GM12878 (cell line): ENCODE results near the gene SUN5. TPM values are rescaled to one million over a fixed set of nuclear protein-coding genes. Genes with fewer than 3 reads are reported as not detected.
"Not testable (repeated sequence)": the region's sequence is repeated elsewhere in the genome, so short reads cannot be mapped to it uniquely, and the experiment has no call there.

Experiments used
- ATAC-seq: fragments of 200-7000 bp; cut with Tn5 transposase; 3 replicates; pipeline ENCODE4 v1.9.1; 2020; ENCODE audit warnings: mild to moderate bottlenecking, moderate library complexity
- BruUV-seq: library from RNA; stranded (reverse); fragments of 400-500 nt; replicated peaks from 2 replicates; lab custom pipeline; 2021; lab: Mats Ljungman, UMichigan
- CTCF ChIA-PET: fragments of 300-600 bp; sonication (Branson Sonifier 250); formaldehyde crosslinking; extraction: SDS; loops from one replicate; lab custom pipeline; 2021; ENCODE audit warnings: inconsistent platforms; lab: Yijun Ruan, JAX
- POLR2A ChIA-PET: fragments of 350-600 bp; formaldehyde crosslinking; extraction: SDS; loops from one replicate; lab custom pipeline; 2021; ENCODE audit warnings: inconsistent platforms; lab: Charles Lee
- RAD21 ChIA-PET: fragments of 300-600 bp; sonication (Branson Sonifier 250); formaldehyde crosslinking; loops from one replicate; lab custom pipeline; 2023; ENCODE audit warnings: antibody characterized with exemption; ENCODE audit not compliant: unreplicated experiment; lab: Charles Lee
- SMC1A ChIA-PET: fragments of 300-600 bp; sonication (Branson Sonifier 250); formaldehyde crosslinking; loops from one replicate; lab custom pipeline; 2023; ENCODE audit not compliant: unreplicated experiment, uncharacterized antibody; lab: Charles Lee
- DNase-seq: peaks from one replicate; pipeline ENCODE4 v3.0.0-alpha.2; 2011; ENCODE audit warnings: low read depth, low spot score
- FAIRE-seq: peaks from 3 replicates; lab custom pipeline; 2011; peaks lifted over from hg19 to GRCh38; lab: Jason Lieb, UNC
- H2AFZ ChIP-seq: 2 replicates; pipeline ENCODE4 v1.6.0; 2011; ENCODE audit warnings: low read depth, low read length, control low read depth; ENCODE audit not compliant: control insufficient read depth
- H3K27ac ChIP-seq: 2 replicates; pipeline ENCODE4 v1.5.1; 2011; ENCODE audit warnings: control low read depth; ENCODE audit not compliant: control insufficient read depth, insufficient read depth
- H3K27me3 ChIP-seq, 2 experiments: replicated peaks in 1 of 2; 2 replicates each; pipeline versions ENCODE4 v1.6.0 to v1.6.1; 2011; ENCODE audit warnings: low read length in 1 of 2; ENCODE audit not compliant: control insufficient read depth in 2 of 2, insufficient read depth in 2 of 2
- H3K36me3 ChIP-seq, 2 experiments: 2 replicates each; pipeline ENCODE4 v1.5.1; 2011; ENCODE audit warnings: low read length in 1 of 2; ENCODE audit not compliant: control insufficient read depth in 2 of 2, insufficient read depth in 2 of 2
- H3K4me1 ChIP-seq: 2 replicates; pipeline ENCODE4 v1.6.1; 2011; ENCODE audit warnings: mild to moderate bottlenecking, low read length, moderate library complexity, mixed read lengths; ENCODE audit not compliant: control insufficient read depth, insufficient read depth
- H3K4me2 ChIP-seq: 2 replicates; pipeline ENCODE4 v1.6.0; 2011; ENCODE audit warnings: control low read depth; ENCODE audit not compliant: control insufficient read depth, insufficient read depth
- H3K4me3 ChIP-seq: fragments of 200-600 bp; sonication (generic); 2 replicates; pipeline ENCODE4 v1.5.1; 2016
- H3K79me2 ChIP-seq: 2 replicates; pipeline ENCODE4 v1.6.0; 2011; ENCODE audit warnings: low read length; ENCODE audit not compliant: control insufficient read depth, insufficient read depth
- H3K9ac ChIP-seq: 2 replicates; pipeline ENCODE4 v1.8.0; 2011; ENCODE audit warnings: low read length, control low read depth, mixed read lengths; ENCODE audit not compliant: control insufficient read depth, insufficient read depth
- H3K9me3 ChIP-seq: replicated peaks from 3 replicates; pipeline ENCODE4 v1.5.1; 2011; ENCODE audit warnings: mild to moderate bottlenecking, low read length; ENCODE audit not compliant: control insufficient read depth, insufficient read depth
- H4K20me1 ChIP-seq: 2 replicates; pipeline ENCODE4 v1.6.0; 2011; ENCODE audit not compliant: control insufficient read depth, insufficient read depth
- CBFB ChIP-seq: IDR thresholded peaks from 2 replicates; pipeline ENCODE4 v1.6.1; 2016; ENCODE audit warnings: antibody characterized with exemption, low read depth
- CHD1 ChIP-seq: IDR thresholded peaks from 2 replicates; pipeline ENCODE4 v1.6.1; 2012; ENCODE audit warnings: low read depth, low read length, improper control_type of control experiment
- HSF1 ChIP-seq: fragments of 150-350 bp; IDR thresholded peaks from 2 replicates; pipeline ENCODE4 v1.6.1; 2014; ENCODE audit warnings: mild to moderate bottlenecking, low read depth, low read length
- KLF5 ChIP-seq: fragments of 450-650 bp; IDR thresholded peaks from 2 replicates; pipeline ENCODE4 v1.6.1; 2014; ENCODE audit warnings: mild to moderate bottlenecking; ENCODE audit not compliant: partially characterized antibody
- PAX8 ChIP-seq: fragments of 450-650 bp; IDR thresholded peaks from 2 replicates; pipeline ENCODE4 v1.6.1; 2017; ENCODE audit warnings: mild to moderate bottlenecking, moderate library complexity
- PBX3 ChIP-seq: IDR thresholded peaks from 2 replicates; pipeline ENCODE4 v1.6.1; 2011; ENCODE audit warnings: mild to moderate bottlenecking, low read depth, low read length, moderate library complexity; ENCODE audit not compliant: insufficient replicate concordance
- SIX5 ChIP-seq: IDR thresholded peaks from 2 replicates; pipeline ENCODE4 v1.6.1; 2011; ENCODE audit warnings: mild to moderate bottlenecking, low read depth, low read length, moderate library complexity; ENCODE audit not compliant: severe bottlenecking
- TAF1 ChIP-seq: IDR thresholded peaks from 2 replicates; pipeline ENCODE4 v1.6.1; 2011; ENCODE audit warnings: mild to moderate bottlenecking, low read depth, low read length, borderline replicate concordance
- ZBED1 ChIP-seq: IDR thresholded peaks from 2 replicates; pipeline ENCODE4 v1.6.1; 2016; ENCODE audit warnings: borderline replicate concordance
- ZNF207 ChIP-seq: fragments of 450-650 bp; IDR thresholded peaks from 2 replicates; pipeline ENCODE4 v1.6.1; 2014; ENCODE audit warnings: antibody characterized with exemption, mild to moderate bottlenecking, borderline replicate concordance
- ZNF24 ChIP-seq: fragments of 450-650 bp; IDR thresholded peaks from 2 replicates; pipeline ENCODE4 v1.6.1; 2017; ENCODE audit warnings: antibody characterized with exemption, mild to moderate bottlenecking
- WGBS: methylation state at CpG from one replicate; pipeline ENCODE4 v1.1.6; 2016; ENCODE audit warnings: low lambda C conversion rate; ENCODE audit not compliant: insufficient replicate concordance, insufficient coverage; ENCODE audit errors: missing lambda C conversion rate; 5-methylcytosine and 5-hydroxymethylcytosine counted together
- in situ Hi-C: fragments of 300-500 bp; cut with MboI; formaldehyde crosslinking; loops from 9 replicates; pipeline ENCODE4 v1.14.3; 2018; ENCODE audit warnings: mixed read lengths
- intact Hi-C: fragments of 100-400 bp; cut with micrococcal nuclease; formaldehyde crosslinking; loops from one replicate; pipeline ENCODE4 v1.14.2; 2022; ENCODE audit not compliant: unreplicated experiment
- polyA plus RNA-seq, 11 experiments: library from polyadenylated mRNA; depleted of rRNA in 4 of 11; unstranded in 6 of 11; stranded (reverse) in 5 of 11; fragments of >200 nt; fragmentation: Nextera tagmentation in 4 of 11; fragmentation: Illumina TruSeq in 1 of 11; extraction: Ambion mirVana in 4 of 11; extraction: Trizol in 1 of 11; gene quantifications; 1 replicate in 1 of 11; 2 replicates in 10 of 11; pipeline versions ENCODE4 v1.2.1 to v1.2.3, GENCODE V29; 2011 to 2016; ENCODE audit warnings: inconsistent platforms in 2 of 11, missing spikeins in 2 of 11, low read depth in 1 of 11
- total RNA-seq, 4 experiments: library from RNA; depleted of rRNA in 3 of 4; stranded (reverse); fragments of >200 nt in 3 of 4; fragmentation: Illumina TruSeq in 1 of 4; extraction: Trizol in 1 of 4; gene quantifications; 2 replicates each; pipeline versions ENCODE4 v1.2.1 to v1.2.3, GENCODE V29; 2013 to 2021

The SUN5 gene
- total and polyA plus RNA-seq, 10 of the 15 experiments (the other 5 are each of a cell fraction or from before 2014, with no cell fraction given) = not detected

- no peak overlapping the region for H3K4me2 ChIP-seq
- POLR2A ChIA-PET = no interaction called here
- CTCF ChIA-PET = no interaction called here
- H4K20me1 ChIP-seq = no peaks in the 10 kb centered on the region
- H3K27me3 ChIP-seq = no peaks in the 10 kb centered on the region
- RAD21 ChIA-PET = no interaction called here
- BruUV-seq = no TSS peak
- H3K4me1 ChIP-seq = no peaks in the 10 kb centered on the region
- H3K9me3 ChIP-seq = no peaks in the 10 kb centered on the region; the same call in 2 of the 3 replicates
- no peak overlapping the region for H3K27ac ChIP-seq
- H3K4me3 ChIP-seq = no peak overlapping the region
- DNase-seq = no peak
- no peak for TF ChIP-seq SIX5
- no peak for TF ChIP-seq CHD1
- TF ChIP-seq TAF1 = no peak
- TF ChIP-seq ZNF24 = no peak
- no peak for TF ChIP-seq CBFB
- no peak for TF ChIP-seq KLF5
- TF ChIP-seq PAX8 = no peak
- no peak for TF ChIP-seq PBX3
- no peak for TF ChIP-seq HSF1
- no peak for TF ChIP-seq ZNF207
- no peak for TF ChIP-seq ZBED1
- TF ChIP-seq, all 136 proteins: peak for 0
- H3K9ac ChIP-seq = no peak overlapping the region
- SMC1A ChIA-PET = no interaction called here
- FAIRE-seq = no peak
- H2AFZ ChIP-seq = no peak overlapping the region
- in situ Hi-C loops = no loop called here
- ATAC-seq = no peak
- intact Hi-C loops = no loop called here
- no peaks in the 10 kb centered on the region for H3K79me2 ChIP-seq
- H3K36me3 ChIP-seq = no peaks in the 10 kb centered on the region
- WGBS = 27% methylated on average over 3 of the region's 3 CpGs
Measured at GRCh38 chr20:33046412-33046811, 42.2 kb upstream of the SUN5 start.

GRCh38 chr20:33045129-33045721, 41.0 kb upstream of the SUN5 start:
- H3K4me1 ChIP-seq, RAD21 ChIA-PET, H2AFZ ChIP-seq, H3K9ac ChIP-seq, H3K27me3 ChIP-seq, H3K9me3 ChIP-seq, FAIRE-seq, CTCF ChIA-PET, BruUV-seq, DNase-seq, intact Hi-C loops, H3K79me2 ChIP-seq, H3K4me3 ChIP-seq, POLR2A ChIA-PET, H4K20me1 ChIP-seq, in situ Hi-C loops, ATAC-seq, H3K27ac ChIP-seq, SMC1A ChIA-PET, H3K36me3 ChIP-seq, H3K4me2 ChIP-seq: not testable (repeated sequence)
- 52% methylated on average over 15 of the region's 15 CpGs for WGBS
